HG03045 (cell line): ENCODE results near the gene FOLR1.

Experiments
- ATAC-seq: cut with Tn5 transposase; IDR thresholded peaks from one replicate; pipeline ENCODE4 v1.9.1; 2021; ENCODE audit warnings: mild to moderate bottlenecking, moderate library complexity; ENCODE audit not compliant: unreplicated experiment

Gene FOLR1

DNA sequence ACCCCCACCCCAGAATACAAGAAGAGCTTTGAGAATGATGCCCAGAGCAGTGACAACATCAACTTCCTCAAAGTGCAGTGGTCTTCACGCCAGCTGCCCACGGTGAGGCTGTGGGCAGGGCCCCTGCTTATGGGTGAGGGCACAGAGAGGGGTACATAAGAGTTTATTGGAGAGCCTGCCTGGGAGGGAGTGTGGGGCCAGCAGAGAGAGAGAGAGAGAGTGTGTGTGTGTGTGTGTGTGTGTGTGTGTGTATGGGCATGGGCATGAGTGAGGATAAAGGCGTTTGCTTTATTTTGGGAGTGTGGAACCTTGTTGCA, 42.5 kb downstream of the FOLR1 start:
- ATAC-seq, result no peak

DNA sequence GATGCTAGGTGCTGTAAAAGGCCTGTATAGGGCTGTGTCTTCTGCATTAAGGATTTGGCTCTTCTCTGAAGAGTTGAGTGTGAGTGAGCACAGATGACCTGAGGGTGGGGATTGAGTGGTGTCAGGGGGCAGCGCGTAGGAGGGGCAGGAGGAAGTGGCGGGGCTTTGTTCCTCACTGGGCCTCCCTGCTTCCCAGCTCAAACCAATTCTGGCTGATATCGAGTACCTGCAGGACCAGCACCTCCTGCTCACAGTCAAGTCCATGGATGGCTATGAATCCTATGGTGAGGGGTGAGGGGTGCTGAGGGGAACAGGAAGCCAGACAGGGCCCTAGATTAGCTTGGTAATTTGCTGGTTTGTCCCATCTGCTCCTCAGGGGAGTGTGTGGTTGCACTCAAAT, 43.0 kb downstream of the FOLR1 start:
- no peak for ATAC-seq

DNA sequence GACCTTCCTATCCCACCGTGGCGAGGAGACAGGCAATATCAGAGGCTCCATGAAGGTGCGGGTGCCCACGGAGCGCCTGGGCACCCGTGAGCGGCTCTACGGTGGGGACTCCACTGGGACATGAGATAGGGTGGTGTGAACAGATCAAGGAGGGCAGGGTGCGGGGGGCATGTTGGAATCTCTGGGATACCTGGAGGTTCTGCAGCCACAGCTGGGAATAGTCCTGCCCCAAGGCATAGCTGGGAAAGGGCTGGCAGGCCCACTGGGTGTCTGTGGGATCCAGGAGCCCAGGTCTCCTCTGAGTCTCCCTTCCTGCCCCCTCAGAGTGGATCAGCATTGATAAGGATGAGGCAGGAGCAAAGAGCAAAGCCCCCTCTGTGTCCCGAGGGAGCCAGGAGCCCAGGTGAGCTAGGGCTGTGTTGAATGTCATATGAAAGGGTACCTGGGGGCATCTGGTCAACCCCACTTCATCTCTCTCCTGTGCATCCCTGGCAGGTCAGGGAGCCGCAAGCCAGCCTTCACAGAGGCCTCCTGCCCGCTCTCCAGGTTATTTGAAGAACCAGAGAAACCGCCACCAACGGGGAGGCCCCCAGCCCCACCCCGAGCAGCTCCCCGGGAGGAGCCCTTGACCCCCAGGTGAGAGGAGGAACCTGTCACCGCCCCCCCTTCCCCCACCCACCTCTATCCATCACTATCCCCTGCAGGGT, 43.6 kb downstream of the FOLR1 start:
- no peak for ATAC-seq

DNA sequence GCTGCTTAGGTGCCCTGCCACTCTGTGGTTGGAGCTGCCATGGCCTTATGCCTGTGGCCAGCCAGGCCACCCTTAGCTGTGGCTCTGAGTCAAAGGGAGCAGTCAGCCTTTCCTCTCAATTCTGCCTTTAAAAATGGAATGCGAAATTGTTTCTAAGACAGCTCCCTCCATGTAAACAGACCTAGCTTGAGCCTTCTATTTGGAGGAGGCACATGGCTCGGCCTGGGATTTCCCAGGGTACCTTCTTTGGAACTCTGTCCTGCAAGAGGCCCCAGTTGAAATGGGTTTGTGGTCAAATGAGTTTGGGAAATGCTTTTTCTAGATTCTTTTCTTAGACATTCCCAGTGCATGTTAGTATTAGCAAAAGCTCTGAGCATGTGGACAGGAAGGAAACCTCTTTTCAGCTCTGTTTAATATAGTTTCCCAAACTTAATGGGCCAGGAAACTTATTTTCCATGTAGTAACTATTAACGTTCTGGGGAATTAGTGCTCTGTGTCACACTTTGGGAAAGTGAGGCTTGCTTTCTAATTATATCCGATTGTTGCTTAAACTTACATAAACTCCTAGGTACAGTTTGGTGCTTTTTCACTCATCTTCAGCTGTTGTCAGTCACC, 44.2 kb downstream of the FOLR1 start:
- ATAC-seq, result no peak

DNA sequence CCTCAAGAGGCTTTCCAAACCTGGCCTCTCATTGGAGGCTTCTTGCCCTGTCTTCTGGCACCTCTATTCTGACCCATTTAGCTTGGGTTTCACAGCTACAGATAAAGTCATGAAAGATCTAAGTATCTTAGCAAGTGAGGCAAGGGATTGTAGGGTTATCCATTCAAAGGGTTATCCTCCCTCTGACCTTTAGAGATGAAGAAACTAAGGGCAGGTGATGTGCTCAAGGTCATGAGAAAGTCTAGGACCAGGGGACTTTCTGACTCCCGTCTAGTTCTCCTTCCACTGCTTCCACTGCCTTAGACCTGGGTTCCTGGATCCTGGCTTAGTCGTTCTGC, 44.8 kb downstream of the FOLR1 start:
- no peak for ATAC-seq

DNA sequence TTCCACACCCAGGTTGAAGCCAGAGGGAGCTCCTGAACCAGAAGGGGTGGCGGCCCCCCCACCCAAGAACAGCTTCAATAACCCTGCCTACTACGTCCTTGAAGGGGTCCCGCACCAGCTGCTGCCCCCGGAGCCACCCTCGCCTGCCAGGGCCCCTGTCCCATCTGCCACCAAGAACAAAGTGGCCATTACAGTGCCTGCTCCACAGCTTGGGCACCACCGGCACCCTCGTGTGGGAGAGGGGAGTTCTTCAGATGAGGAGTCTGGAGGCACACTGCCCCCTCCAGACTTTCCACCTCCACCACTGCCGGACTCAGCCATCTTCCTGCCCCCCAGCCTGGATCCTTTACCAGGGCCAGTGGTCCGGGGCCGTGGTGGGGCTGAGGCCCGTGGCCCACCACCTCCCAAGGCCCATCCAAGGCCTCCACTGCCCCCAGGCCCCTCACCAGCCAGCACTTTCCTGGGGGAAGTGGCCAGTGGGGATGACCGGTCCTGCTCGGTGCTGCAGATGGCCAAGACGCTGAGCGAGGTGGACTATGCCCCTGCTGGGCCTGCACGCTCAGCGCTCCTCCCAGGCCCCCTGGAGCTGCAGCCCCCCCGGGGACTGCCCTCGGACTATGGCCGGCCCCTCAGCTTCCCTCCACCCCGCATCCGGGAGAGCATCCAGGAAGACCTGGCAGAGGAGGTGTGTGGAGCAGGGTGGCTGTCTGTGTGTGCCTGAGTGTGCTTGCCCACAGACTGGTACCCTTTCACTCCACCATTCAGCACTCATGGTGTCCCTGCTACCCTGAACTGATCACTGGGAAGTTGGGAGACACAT, 45.4 kb downstream of the FOLR1 start:
- no peak for ATAC-seq

DNA sequence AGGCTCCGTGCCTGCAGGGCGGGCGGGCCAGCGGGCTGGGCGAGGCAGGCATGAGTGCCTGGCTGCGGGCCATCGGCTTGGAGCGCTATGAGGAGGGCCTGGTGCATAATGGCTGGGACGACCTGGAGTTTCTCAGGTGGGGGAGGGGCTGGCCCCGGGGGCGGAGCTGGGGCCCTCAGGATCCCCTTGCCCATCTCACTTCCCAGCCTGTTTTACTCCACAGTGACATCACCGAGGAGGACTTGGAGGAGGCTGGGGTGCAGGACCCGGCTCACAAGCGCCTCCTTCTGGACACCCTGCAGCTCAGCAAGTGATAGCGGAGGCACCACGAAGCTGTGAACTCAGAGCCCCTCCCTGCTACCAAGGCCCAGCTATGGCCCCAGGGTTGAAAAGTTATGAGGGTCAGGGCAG, 46.1 kb downstream of the FOLR1 start:
- no peak for ATAC-seq

DNA sequence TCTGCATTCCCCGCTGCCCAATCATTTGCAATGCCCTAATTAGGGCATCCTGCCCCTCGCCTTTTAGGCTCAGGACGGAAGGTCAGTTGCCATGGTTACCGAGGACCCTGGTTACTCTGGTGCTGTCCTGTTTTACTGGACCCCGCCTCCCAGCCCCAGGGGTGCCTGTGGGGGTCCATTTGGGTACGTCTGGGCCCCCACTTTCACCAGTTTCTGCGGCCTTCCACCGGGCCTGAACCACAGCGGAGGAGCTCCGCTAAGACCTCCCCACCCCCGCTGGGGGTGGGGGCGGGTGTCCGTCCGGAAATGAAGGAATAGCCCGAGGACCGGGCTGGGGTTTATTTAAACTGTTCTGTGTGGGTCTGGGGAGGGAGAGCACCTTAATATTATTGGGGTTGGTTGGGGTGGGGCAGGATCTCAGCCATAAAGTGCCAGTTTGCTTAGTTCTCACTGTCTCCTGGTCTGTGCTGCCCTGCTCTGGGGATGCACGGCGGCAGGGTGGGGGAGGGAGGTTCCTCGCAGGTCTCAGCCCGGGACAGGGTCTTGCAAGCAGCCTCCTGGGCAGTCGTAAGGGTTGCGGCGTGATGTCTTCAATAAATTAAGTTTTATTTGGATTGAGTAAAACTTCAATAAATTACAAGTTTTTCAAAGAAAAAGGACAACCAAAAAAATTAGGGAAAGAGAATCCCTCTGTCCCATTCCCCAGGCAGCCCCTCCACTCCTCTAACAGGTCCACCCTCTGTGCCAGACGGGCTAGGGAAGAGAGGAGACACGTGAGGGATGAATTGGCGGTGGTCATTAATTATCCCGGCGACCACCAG, 46.8 kb downstream of the FOLR1 start:
- no peak for ATAC-seq

DNA sequence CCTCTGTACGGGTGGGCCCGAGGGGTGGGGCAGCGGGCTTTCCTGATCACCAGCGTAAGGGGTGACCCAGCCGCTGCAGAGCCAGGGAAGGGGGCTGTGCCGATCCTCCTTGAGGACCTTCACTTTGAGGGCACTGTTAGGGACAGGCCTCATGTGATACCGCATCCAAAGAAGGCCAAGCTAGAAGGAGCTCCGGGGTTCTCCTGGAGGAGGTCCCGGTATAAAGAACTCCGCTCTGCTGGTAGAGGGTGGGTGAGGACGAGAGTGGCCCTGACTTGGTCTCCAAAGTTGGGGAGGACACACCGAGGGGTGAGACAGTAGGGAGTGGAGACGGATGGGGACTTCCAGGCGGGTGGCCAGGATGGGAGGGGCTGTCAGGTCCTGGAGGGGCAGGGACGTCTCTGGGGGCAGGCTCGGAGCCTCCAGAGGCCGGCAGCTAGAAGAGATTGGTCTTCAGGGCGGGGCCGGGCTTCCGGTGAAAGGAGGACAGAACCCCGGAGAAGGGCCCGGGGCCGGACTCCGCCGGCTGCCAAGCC, 47.4 kb downstream of the FOLR1 start:
- ATAC-seq, result no peak

DNA sequence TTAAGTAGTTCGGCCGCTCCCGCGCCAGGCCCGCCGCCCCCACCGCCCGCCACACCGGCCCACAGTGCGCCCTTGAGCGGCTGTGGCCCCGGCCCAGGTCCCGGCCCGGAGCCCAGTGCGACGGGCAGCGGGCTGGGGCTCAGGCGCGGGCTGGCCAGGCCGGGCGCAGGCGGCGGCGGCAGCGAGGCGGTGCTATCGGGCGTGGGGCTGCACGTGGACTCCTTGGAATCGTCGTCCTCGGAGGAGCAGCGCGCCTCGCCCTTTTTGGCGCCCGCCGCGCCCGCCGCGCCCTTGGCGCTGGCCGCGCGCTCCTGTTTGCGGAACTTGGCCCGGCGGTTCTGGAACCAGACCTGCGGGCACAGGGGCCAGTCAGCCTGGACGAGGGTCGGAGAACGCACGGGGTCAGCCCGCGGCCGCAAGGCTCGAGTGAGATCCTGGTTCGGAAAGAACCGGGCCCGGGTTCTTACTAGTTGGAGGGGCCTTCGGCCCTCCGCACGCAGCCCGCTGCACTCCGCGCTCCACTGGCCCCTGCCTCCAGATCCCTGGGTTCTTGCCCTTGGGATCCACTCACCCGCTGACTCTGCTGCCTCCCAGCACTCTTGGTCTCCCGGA, 48.0 kb downstream of the FOLR1 start:
- no peak for ATAC-seq

DNA sequence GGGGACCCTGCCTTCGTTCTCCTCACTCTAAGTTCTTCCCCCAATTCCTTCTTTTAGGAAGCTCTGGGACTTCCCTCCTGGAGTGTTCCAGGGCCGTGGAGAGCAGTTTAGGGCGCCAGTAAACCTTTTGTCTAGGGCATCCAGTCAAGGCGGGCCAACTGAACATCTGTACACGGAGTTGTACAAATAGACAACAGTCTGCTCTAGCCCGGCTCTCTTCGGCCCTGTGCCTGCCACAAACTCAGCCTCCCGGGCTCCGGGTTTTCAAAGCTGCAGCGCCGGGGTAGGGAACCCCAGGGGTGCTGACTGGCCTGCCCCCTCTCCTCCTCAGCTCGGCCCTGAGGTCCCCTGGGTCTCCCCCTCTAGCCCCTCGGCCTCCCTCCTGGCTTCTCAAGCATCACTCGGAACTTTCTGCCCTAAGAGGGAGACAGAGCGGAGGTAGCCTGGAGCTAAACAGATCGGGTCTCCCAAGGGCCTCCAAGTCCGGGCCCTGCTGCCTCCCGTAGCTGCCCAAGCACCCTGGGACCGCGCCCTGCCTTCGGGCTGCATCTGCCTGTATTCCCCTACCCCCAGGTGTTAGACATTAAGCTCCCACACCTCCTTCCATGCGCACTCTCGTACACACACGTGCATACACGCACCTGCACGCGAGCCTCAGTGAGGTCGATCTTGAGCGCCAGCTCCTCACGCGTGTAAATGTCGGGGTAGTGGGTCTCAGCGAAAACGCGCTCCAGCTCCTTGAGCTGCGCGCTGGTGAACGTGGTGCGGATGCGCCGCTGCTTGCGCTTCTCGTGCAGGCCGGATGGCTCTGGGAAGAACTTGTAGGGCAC, 48.7 kb downstream of the FOLR1 start:
- no peak for ATAC-seq

DNA sequence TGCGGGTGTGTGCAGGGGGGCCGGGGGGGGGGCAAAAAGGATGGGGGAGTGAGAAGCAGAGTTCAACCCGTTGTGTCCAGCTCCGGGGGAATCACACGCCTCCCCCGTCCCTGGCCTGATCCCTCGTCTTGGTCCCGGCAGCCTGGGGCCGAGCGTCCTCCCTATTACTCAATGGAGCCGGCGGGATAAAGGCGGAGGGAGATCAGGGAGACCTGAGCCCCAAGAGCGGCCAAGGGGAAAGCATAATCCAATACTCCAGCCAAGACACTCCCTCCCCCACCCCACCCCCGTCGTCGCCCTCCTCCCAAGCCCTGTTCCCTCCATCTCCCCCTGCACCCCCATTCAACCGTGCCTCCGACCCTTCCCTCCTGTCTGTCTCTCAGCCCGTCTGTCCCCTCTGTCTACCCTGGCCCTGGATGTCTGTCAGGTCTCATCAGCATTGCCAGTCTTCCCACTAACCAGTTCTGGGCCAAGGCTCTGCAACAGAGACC, 49.4 kb downstream of the FOLR1 start:
- no peak for ATAC-seq

DNA sequence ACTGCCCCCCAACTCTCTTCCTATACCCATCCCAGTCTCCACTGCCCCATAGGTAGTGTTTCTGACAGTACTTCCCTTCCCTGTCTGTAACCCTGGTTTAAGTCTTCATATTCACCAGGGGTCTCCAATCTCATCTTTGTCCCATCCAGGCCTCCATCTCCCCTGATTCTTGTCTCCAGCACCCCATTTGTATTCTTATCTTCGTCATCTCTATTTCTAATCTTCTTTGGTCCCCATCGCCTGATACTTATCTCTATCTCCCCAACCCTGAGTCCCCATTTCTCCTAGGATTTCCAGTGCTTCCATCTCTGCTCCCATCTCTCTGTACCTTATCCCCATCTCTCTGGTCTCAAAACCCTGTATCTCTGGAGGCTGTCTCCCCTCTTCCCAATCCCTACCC, 50.2 kb downstream of the FOLR1 start:
- no peak for ATAC-seq

DNA sequence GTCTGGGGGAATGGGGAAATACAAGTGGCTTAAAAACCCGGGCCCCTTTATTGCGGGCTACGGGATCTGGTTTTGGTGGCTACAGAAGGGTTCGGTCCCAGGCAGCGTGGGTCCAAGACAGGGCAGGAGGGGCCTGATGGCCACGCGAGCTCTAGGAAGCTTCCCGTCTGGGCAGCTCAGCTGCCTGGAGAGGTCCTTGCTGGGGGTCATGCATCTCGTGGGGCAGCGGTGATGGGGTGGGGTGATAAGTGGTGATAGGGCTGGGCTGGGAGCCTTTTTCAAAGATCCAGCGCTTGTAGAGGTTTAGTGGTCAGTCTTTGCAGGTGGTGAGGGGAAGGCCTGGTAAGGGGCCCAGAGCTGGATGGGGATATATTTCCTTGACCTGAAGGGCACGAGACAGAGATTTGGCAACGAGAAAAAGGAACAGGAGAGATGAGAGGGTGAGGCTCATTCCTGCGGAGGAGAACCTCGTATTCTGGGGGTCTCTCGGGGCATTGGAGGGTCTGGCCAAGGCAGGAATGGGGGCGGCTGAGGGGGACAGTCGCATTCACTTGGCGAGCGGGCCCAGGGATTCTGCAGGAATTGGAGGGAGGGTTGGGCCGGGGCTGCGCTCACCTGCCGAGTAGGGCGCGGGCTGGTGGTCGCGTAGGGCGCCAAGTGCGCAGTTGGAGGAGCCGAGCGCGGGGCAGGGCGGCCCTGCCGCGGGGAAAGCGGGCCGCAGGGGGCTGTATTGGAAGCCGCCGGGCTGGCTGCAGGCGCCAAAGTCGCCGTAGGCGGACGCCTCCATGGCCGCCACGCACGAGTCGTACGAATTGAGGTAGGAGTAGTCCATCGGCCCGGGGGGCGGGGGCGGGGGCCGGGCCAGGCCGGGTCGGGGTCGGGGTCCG, 51.5 kb downstream of the FOLR1 start:
- no peak for ATAC-seq

DNA sequence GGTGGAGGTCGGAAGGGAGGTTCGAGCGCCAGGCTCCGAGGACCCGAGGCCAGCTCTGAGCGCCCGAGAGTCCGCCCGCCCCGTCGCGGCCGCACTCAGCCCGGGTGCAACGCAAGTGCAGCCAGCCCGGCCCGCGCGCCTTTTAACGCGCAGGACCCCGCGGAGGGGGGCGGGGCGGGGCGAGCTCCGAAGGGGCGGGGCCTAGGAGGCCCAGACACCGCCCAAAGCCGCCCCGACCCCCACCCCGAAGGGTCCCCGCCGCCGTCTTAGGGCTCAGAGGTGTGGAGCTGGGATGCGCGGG, 52.1 kb downstream of the FOLR1 start, which contains the start of gene PHOX2A:
PHOX2A (minus strand) TSS at position 117 of the 301 bp plus-strand sequence. CDS start 172 bp downstream, outside the sequence.
- ATAC-seq, result no peak

DNA sequence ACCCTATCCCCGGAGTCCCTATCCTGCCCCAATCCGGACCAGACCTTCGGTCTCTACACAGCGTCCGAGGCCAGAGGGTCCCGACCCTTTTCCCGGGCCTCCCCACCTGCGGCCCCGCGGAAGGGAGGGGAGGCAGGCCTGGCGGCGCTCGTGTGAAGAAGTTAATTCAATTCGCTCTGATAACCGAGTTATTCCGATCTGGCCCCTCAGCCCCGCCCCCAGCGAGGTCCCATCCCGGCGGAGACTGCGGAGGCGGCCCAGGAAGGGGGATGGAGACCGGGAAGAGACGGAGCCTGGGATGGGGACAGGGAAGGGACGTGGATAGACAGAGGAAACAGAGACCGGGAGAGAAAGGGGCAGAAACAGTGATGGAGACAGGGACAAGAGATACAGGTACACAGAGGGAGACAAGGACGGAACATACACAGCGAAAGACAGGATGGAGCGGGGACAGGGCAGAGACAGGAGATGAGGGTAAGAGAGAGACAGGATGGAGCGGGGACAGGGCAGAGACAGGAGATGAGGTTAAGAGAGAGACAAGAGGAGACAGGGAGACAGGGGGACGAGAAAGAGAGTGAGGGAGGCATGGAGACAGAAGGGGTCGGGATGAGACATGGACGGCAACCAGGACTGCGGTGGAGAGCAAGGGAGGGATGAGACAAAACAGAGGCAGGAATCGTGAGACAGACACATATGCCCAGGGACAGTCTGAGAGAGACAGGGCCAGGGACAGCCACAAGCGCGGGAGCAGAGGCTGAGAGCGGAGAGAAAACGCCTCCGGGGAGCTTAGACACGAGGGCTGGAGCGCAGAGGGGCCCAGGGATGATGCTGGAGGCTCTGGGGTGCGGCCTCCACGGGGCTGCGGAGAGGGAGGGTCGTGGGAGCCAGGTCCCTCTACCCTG, 52.7 kb downstream of the FOLR1 start:
- ATAC-seq, result no peak

DNA sequence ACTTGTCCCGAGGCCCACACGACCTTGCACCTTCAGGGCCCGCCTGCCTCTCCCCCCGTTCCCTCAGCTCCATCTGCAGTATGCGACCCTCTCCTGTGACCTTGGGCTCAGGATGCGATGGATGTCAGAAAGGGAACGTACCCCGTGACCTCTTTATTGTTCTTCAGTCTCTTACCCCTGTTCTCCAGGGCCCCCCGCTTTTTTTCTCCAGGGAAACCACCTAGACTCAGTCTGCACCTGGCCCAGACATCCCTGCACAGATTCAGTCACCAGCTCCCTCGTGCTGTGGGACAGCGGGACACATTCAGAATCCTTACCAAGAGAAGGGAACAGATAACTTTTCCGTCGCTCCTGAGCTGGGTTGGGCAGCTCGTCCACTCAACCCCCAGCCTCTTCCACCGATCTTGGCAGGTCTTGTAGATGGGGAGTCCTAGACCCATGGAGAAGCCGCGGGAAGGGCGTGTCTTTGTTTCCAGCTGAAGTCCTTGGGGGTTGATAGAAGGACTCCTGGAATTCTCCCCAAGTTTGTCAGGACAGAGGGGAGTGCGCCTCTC, 53.4 kb downstream of the FOLR1 start:
- ATAC-seq, result no peak
